Measurements from ENCODE around the gene C3. TPM values are rescaled to one million over a fixed set of nuclear protein-coding genes. Genes with fewer than 3 reads are reported as not detected.

The C3 gene
- total and polyA plus RNA-seq, 2 of the 13 experiments (the other 11 are each of a cell fraction or from before 2014, with no cell fraction given): 1,455 to 6,272 TPM

DNA sequence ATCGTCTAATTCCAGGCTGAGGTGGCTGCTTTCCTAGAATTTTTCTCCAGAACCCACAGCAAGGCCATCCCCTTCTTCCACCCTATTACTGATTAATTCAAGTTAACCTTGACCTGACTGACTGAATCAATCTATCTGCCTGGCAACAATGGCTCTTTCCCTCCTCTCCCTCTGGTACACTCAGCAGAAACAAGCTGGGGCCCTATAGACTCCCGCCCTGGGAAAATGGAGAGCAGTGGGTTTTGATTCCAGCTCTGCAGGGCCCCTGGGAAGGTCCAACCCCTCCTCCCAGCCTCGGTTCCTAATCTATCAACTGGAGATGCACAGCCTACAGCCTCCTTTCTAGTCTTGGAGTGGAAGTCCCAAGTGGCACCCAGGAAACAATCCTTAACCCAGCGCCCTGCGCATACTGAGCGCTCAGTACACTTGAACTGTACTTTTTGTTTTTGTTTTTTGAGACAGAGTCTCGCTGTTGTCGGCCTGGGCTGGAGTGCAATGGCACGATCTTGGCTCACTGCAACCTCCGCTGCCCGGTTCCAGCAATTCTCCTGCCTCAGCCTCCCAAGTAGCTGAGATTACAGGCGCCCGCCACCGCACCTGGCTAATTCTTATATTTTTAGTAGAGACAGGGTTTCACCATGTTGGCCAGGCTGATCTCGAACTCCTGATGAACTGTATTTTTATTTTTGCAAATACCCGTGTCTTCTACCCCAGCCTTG, 5.2 kb upstream of the C3 start (continued):
- TF ChIP-seq, protein P1, sequence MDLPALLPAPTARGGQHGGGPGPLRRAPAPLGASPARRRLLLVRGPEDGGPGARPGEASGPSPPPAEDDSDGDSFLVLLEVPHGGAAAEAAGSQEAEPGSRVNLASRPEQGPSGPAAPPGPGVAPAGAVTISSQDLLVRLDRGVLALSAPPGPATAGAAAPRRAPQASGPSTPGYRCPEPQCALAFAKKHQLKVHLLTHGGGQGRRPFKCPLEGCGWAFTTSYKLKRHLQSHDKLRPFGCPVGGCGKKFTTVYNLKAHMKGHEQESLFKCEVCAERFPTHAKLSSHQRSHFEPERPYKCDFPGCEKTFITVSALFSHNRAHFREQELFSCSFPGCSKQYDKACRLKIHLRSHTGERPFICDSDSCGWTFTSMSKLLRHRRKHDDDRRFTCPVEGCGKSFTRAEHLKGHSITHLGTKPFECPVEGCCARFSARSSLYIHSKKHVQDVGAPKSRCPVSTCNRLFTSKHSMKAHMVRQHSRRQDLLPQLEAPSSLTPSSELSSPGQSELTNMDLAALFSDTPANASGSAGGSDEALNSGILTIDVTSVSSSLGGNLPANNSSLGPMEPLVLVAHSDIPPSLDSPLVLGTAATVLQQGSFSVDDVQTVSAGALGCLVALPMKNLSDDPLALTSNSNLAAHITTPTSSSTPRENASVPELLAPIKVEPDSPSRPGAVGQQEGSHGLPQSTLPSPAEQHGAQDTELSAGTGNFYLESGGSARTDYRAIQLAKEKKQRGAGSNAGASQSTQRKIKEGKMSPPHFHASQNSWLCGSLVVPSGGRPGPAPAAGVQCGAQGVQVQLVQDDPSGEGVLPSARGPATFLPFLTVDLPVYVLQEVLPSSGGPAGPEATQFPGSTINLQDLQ (CRISPR knock-in tag; IDR thresholded peaks at IDR 0.05): peak; percentile 35; the same call in 1 of the 2 replicates
- TF ChIP-seq ZNF775 (CRISPR knock-in tag; IDR thresholded peaks at IDR 0.05; ENCODE audit: borderline replicate concordance): no peak
- TF ChIP-seq, protein P2, sequence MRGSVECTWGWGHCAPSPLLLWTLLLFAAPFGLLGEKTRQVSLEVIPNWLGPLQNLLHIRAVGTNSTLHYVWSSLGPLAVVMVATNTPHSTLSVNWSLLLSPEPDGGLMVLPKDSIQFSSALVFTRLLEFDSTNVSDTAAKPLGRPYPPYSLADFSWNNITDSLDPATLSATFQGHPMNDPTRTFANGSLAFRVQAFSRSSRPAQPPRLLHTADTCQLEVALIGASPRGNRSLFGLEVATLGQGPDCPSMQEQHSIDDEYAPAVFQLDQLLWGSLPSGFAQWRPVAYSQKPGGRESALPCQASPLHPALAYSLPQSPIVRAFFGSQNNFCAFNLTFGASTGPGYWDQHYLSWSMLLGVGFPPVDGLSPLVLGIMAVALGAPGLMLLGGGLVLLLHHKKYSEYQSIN (CRISPR knock-in tag; IDR thresholded peaks at IDR 0.05; ENCODE audit: borderline replicate concordance): no peak
- TF ChIP-seq, protein P3, sequence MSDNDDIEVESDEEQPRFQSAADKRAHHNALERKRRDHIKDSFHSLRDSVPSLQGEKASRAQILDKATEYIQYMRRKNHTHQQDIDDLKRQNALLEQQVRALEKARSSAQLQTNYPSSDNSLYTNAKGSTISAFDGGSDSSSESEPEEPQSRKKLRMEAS (IDR thresholded peaks at IDR 0.05): 0 out of 2 replicates have a peak, but pooled peaks have one; percentile 10
- TF ChIP-seq SATB2 (CRISPR knock-in tag; IDR thresholded peaks at IDR 0.05): no peak
- TF ChIP-seq, protein P4, sequence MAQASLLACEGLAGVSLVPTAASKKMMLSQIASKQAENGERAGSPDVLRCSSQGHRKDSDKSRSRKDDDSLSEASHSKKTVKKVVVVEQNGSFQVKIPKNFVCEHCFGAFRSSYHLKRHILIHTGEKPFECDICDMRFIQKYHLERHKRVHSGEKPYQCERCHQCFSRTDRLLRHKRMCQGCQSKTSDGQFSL (CRISPR knock-in tag; IDR thresholded peaks at IDR 0.05): no peak
- no peak for TF ChIP-seq ZNF3 (CRISPR knock-in tag; IDR thresholded peaks at IDR 0.05)
- TF ChIP-seq ARNT2 (CRISPR knock-in tag; IDR thresholded peaks at IDR 0.05; ENCODE audit: low read depth): no peak
- TF ChIP-seq GABPA (IDR thresholded peaks at IDR 0.05; ENCODE audit: low read depth, low read length): no peak
- 0 out of 2 replicates have a peak, but pooled peaks have one; percentile 43 for TF ChIP-seq GABPA (CRISPR knock-in tag; IDR thresholded peaks at IDR 0.05; ENCODE audit: low read depth)
- 0 out of 2 replicates have a peak, but pooled peaks have one; percentile 24 for TF ChIP-seq HNF4G (IDR thresholded peaks at IDR 0.05; ENCODE audit: borderline replicate concordance, low read depth, low read length)
- TF ChIP-seq HNF4G (CRISPR knock-in tag; IDR thresholded peaks at IDR 0.05; ENCODE audit: borderline replicate concordance, low read depth): no peak
- no peak for TF ChIP-seq TBX2 (CRISPR knock-in tag; IDR thresholded peaks at IDR 0.05; ENCODE audit: borderline replicate concordance)
- TF ChIP-seq, protein P5, sequence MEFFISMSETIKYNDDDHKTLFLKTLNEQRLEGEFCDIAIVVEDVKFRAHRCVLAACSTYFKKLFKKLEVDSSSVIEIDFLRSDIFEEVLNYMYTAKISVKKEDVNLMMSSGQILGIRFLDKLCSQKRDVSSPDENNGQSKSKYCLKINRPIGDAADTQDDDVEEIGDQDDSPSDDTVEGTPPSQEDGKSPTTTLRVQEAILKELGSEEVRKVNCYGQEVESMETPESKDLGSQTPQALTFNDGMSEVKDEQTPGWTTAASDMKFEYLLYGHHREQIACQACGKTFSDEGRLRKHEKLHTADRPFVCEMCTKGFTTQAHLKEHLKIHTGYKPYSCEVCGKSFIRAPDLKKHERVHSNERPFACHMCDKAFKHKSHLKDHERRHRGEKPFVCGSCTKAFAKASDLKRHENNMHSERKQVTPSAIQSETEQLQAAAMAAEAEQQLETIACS (CRISPR knock-in tag; IDR thresholded peaks at IDR 0.05): no peak
- TF ChIP-seq, protein P6, sequence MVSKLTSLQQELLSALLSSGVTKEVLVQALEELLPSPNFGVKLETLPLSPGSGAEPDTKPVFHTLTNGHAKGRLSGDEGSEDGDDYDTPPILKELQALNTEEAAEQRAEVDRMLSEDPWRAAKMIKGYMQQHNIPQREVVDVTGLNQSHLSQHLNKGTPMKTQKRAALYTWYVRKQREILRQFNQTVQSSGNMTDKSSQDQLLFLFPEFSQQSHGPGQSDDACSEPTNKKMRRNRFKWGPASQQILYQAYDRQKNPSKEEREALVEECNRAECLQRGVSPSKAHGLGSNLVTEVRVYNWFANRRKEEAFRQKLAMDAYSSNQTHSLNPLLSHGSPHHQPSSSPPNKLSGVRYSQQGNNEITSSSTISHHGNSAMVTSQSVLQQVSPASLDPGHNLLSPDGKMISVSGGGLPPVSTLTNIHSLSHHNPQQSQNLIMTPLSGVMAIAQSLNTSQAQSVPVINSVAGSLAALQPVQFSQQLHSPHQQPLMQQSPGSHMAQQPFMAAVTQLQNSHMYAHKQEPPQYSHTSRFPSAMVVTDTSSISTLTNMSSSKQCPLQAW (CRISPR knock-in tag; IDR thresholded peaks at IDR 0.05): peak; percentile 92
- TF ChIP-seq RARG (CRISPR knock-in tag; IDR thresholded peaks at IDR 0.05; ENCODE audit: low read depth): no peak
